Stomach (tissue), 9 donors: Measurements from ENCODE around the gene SH3BP5. TPM values are rescaled to one million over a fixed set of nuclear protein-coding genes. Genes with fewer than 3 reads are reported as not detected.
"Not testable (repeated sequence)": the region's sequence is repeated elsewhere in the genome, so short reads cannot be mapped to it uniquely, and the experiment has no call there.

Experiments
- DNase-seq, 2 donors: peaks; one replicate each; pipeline versions ENCODE4 v3.0.0 to v3.0.0-alpha.2; 2013 to 2019
- H3K27ac ChIP-seq, 5 donors: fragments of 200-600 bp in 4 of 5; sonication (generic) in 4 of 5; one replicate each; pipeline ENCODE4 v1.5.1; 2013 to 2019; ENCODE audit warnings: mild to moderate bottlenecking in 1 of 5, moderate library complexity in 1 of 5
- H3K27me3 ChIP-seq, 3 donors: fragments of 200-600 bp; sonication (generic); one replicate each; pipeline ENCODE4 v1.5.1; 2017 to 2019; ENCODE audit warnings: mixed run types in 1 of 3
- H3K36me3 ChIP-seq, 4 donors: fragments of 200-600 bp; sonication (generic); 1 replicate in 3 of 4; 2 replicates in 1 of 4; pipeline ENCODE4 v1.5.1; 2016 to 2019
- H3K4me1 ChIP-seq, 4 donors: fragments of 200-600 bp; sonication (generic); one replicate each; pipeline ENCODE4 v1.5.1; 2016 to 2019
- H3K4me3 ChIP-seq, 4 donors: fragments of 200-600 bp; sonication (generic) in 3 of 4; one replicate each; pipeline ENCODE4 v1.5.1; 2016 to 2019; ENCODE audit warnings: mild to moderate bottlenecking in 1 of 4
- H3K9me3 ChIP-seq, 4 donors: fragments of 200-600 bp; sonication (generic); one replicate each; pipeline ENCODE4 v1.5.1; 2016 to 2019
- CTCF ChIP-seq, 7 experiments: fragments of 450-650 bp in 4 of 7; fragments of 200-600 bp in 3 of 7; sonication (generic) in 3 of 7; IDR thresholded peaks; one replicate each; pipeline ENCODE4 v1.5.1; 2016 to 2019; ENCODE audit warnings: antibody characterized with exemption in 7 of 7, control low read depth in 2 of 7, mild to moderate bottlenecking in 1 of 7
- EP300 ChIP-seq: sonication (generic); formaldehyde crosslinking; IDR thresholded peaks from one replicate; pipeline ENCODE4 v1.6.1; 2017; ENCODE audit warnings: antibody characterized with exemption
- POLR2A ChIP-seq, 4 donors: fragments of 450-650 bp; IDR thresholded peaks; one replicate each; pipeline ENCODE4 v1.6.1; 2016; ENCODE audit warnings: antibody characterized with exemption in 4 of 4, control low read depth in 2 of 4, mild to moderate bottlenecking in 1 of 4, moderate library complexity in 1 of 4
- POLR2AphosphoS5 ChIP-seq, 3 donors: sonication (generic); formaldehyde crosslinking; IDR thresholded peaks; one replicate each; pipeline ENCODE4 v1.6.1; 2016; ENCODE audit warnings: antibody characterized with exemption in 3 of 3
- WGBS, 5 donors: extraction: QIAGEN DNeasy Blood & Tissue Kit in 3 of 5; methylation state at CpG; one replicate each; pipeline versions ENCODE4 v1.1.5 to v1.1.7; 2013 to 2018; 5-methylcytosine and 5-hydroxymethylcytosine counted together
- intact Hi-C: fragments of 100-400 bp; cut with DNase I; formaldehyde crosslinking; loops from one replicate; pipeline ENCODE4 v1.15.1; 2023; ENCODE audit warnings: low total_unique reads
- polyA plus RNA-seq, 3 donors: library from polyadenylated mRNA; stranded (reverse); fragments of 200-250 nt; gene quantifications; one replicate each; pipeline ENCODE4 v1.2.3, GENCODE V29; 2013
- total RNA-seq, 5 donors: library from RNA; depleted of rRNA; stranded (reverse); fragments of >200 nt; gene quantifications; one replicate each; pipeline versions ENCODE4 v1.1.0 to v1.2.3, GENCODE V29; 2014 to 2016
- donor health status: healthy with polysubstance abuse.
- donor health status: Bipolar disorder and iron deficiency.
- donor health status: healthy.

SH3BP5 gene
- total and polyA plus RNA-seq, 8 donors: 1.8 to 43.7 (median 18.9) TPM

DNA sequence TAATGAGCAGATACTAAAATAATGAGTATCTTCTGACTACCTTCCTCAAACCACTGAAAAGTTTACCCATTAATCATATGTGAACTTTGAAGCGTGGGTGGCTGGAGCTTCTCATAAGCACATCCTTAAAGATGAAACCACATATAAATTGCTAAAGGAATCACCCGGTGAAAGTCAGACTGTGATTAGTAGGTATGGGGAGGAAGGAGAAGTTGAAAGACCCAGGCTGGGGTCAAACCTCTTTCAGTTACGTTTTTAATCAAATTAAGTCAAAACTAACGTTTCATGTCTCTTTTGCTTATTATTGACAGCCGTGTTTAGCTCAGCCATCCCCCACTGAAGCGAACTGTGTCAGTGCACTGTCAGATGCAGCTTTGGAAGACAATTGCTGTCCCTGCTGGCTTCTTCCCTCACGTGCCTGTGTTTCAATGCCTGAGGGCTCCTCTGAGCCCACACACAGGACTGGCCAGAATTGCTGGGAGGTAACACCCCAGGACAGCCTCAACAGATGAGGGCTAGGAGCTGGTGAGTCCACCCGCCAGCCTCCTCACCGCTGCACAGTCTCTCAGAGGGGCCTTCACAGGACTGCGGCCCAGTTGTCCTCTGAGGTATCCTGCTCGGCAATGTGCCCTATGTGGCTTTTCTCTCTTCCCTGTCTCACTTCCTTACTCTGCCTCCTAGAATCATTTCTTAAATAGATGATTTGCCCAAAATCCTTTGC is 29.3 kb upstream of the SH3BP5 start:
- Histone ChIP-seq H3K4me3 (no peak overlapping the region), H3K9me3 (no peaks in the 10 kb centered on the region), H3K27me3 (no peaks in the 10 kb centered on the region), H3K4me1 (peaks cover 0 to 8% (median 0%) of the 10 kb centered on the region in 4 donors), H3K27ac (peak overlapping the region in 2 of 5 donors; percentile 27 to 44), H3K36me3 (no peaks in the 10 kb centered on the region)
- 62 to 71% (median 63%) methylated on average over 11 of the region's 11 CpGs for WGBS, 5 donors
- peak in 1 of 2 donors; percentile 16 for DNase-seq
- intact Hi-C loops: no loop called here
- TF ChIP-seq CTCF (IDR thresholded peaks at IDR 0.05) (no peak), POLR2A (IDR thresholded peaks at IDR 0.05) (no peak), EP300 (no peak), POLR2AphosphoS5 (IDR thresholded peaks at IDR 0.05) (no peak)

DNA sequence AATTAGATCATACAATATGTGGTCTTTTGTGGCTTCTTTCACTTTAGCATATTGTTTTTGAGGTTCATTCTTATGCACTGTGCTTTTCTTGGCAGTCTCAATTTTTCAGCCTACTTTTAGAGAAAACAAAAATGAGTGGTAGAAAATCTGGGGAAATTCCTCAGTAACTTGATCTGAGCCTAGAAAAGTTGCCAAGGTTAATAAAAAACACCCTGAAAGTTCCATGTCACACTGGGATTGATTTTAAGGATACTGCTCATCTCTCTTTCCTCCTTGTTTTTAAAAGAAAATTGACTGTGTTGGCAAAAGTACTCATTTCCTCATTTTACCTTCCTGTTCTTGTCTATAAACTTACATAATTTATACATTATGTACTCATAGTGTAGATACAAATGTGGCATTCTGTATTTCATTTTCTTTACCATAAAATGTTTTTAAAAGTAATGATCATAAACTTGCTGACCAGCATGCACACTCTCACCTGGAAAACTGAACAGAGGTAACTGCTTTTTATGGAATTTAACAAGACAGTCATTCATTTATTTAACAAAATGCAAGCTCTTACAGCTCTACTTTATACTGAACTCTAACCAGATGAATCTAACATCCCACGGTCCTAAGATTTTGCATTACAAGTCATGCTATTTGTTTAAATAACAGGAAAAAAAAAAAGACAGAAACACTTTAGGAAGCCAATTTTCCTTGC is 28.6 kb upstream of the SH3BP5 start:
- TF ChIP-seq POLR2AphosphoS5 (IDR thresholded peaks at IDR 0.05) (no peak), CTCF (IDR thresholded peaks at IDR 0.05) (no peak)
- Histone ChIP-seq H3K36me3 (no peaks in the 10 kb centered on the region), H3K27ac (no peak overlapping the region), H3K4me1 (peaks cover 0 to 8% (median 0%) of the 10 kb centered on the region in 4 donors), H3K27me3 (no peaks in the 10 kb centered on the region), H3K4me3 (no peak overlapping the region), H3K9me3 (no peaks in the 10 kb centered on the region)
- intact Hi-C loops: no loop called here
- peak in 1 of 2 donors; percentile 17 for DNase-seq
- WGBS, 5 donors: 43 to 58% (median 55%) methylated on average over 1 of the region's 1 CpG

DNA sequence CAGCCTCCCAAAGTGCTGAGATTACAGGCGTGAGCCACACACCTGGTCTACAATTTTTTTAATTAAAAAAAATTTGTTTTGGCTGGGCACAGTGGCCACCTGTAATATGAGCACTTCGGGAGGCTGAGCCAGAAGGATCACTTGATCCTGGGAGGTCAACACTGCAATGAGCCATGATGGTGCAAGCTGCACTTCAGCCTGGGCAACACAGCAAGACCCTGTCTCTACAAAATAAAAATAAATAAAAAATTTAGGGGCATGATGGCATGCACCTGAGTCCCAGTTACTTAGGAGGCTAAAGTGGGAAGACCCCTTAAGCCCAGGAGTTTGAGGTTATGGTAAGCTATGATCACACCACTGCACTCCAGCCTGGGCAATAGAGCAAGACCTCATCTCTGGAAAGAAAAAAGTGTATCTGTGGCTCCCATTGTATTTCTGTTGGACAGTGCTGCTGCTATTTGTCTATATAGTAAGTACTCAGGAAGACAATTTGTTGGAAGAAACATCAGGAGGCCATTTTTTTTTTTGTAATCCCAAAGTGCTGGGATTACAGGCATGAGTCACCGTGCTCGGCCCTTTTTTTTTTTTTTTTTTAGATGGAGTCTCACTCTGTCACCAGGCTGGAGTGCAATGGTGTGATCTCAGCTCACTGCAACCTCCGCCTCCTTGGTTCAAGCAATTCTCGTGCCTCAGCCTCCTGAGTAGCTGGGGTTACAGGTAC is 27.5 kb upstream of the SH3BP5 start:
- DNase-seq: no peak
- Histone ChIP-seq H3K4me3 (no peak overlapping the region), H3K27me3 (no peaks in the 10 kb centered on the region), H3K4me1 (peaks cover 0 to 8% (median 0%) of the 10 kb centered on the region in 4 donors), H3K27ac (no peak overlapping the region), H3K9me3 (no peaks in the 10 kb centered on the region), H3K36me3 (no peaks in the 10 kb centered on the region)
- intact Hi-C loops: no loop called here
- 80 to 92% (median 87%) methylated on average over 6 of the region's 6 CpGs for WGBS, 5 donors
- no peak for TF ChIP-seq EP300
- no peak for TF ChIP-seq CTCF (IDR thresholded peaks at IDR 0.05)
- TF ChIP-seq POLR2AphosphoS5 (IDR thresholded peaks at IDR 0.05): no peak
- TF ChIP-seq POLR2A (IDR thresholded peaks at IDR 0.05): no peak

- H3K27me3 ChIP-seq, H3K4me1 ChIP-seq, intact Hi-C loops, H3K36me3 ChIP-seq, H3K9me3 ChIP-seq, H3K27ac ChIP-seq, H3K4me3 ChIP-seq: not testable (repeated sequence)
- 48 to 63% (median 50%) methylated on average over 5 of the region's 5 CpGs for WGBS, 5 donors
- peak in 1 of 2 donors; percentile 23 for DNase-seq
These were observed 24.3 kb upstream of the SH3BP5 start for GRCh38 chr3:15356651-15357061.
